Caco-2 (cell line): ENCODE results near the gene ATP6V0C. TPM values are rescaled to one million over a fixed set of nuclear protein-coding genes. Genes with fewer than 3 reads are reported as not detected.
A peak's percentile ranks its signal among the peaks of the same experiment; 100 is the strongest.
"Not testable (repeated sequence)": the region's sequence is repeated elsewhere in the genome, so short reads cannot be mapped to it uniquely, and the experiment has no call there.

Experiments used
- BruUV-seq: library from RNA; stranded (reverse); fragments of 400-500 nt; replicated peaks from 2 replicates; lab custom pipeline; 2021; lab: Mats Ljungman, UMichigan
- CTCF ChIA-PET: fragments of 300-600 bp; sonication (Branson Sonifier 250); formaldehyde crosslinking; loops from one replicate; lab custom pipeline; 2022; ENCODE audit warnings: antibody characterized with exemption; lab: Charles Lee
- POLR2A ChIA-PET: fragments of 300-600 bp; sonication (Branson Sonifier 250); formaldehyde crosslinking; loops from one replicate; lab custom pipeline; 2022; ENCODE audit warnings: antibody characterized with exemption; lab: Charles Lee
- DNase-seq, 2 experiments: peaks; one replicate each; pipeline versions ENCODE4 v3.0.0 to v3.0.0-alpha.2; 2020 to 2022
- H3K27me3 ChIP-seq: replicated peaks from 2 replicates; pipeline ENCODE4 v1.6.0; 2011; ENCODE audit warnings: low read length; ENCODE audit not compliant: control insufficient read depth, insufficient read depth
- H3K36me3 ChIP-seq: 2 replicates; pipeline ENCODE4 v1.5.1; 2011; ENCODE audit warnings: low read length; ENCODE audit not compliant: control insufficient read depth, insufficient read depth
- H3K4me1 ChIP-seq: fragments of 250-450 bp; sonication (Bioruptor Pico); 2 replicates; pipeline ENCODE4 v1.5.1; 2020; ENCODE audit warnings: mild to moderate bottlenecking
- H3K4me3 ChIP-seq: 2 replicates; pipeline ENCODE4 v1.5.1; 2011; ENCODE audit warnings: low read depth, mild to moderate bottlenecking, control low read depth, low read length
- H3K9me3 ChIP-seq: fragments of 250-450 bp; sonication (Bioruptor Pico); 2 replicates; pipeline ENCODE4 v1.5.1; 2020; ENCODE audit warnings: mild to moderate bottlenecking, moderate library complexity
- H3K27ac Mint-ChIP-seq: one replicate; pipeline ENCODE4 v1.8.0; 2022; ENCODE audit warnings: mixed read lengths; ENCODE audit not compliant: unreplicated experiment
- H3K27me3 Mint-ChIP-seq: one replicate; pipeline ENCODE4 v1.8.0; 2022; ENCODE audit warnings: mixed read lengths; ENCODE audit not compliant: insufficient read depth, unreplicated experiment
- H3K36me3 Mint-ChIP-seq: one replicate; pipeline ENCODE4 v1.8.0; 2022; ENCODE audit warnings: mild to moderate bottlenecking, mixed read lengths; ENCODE audit not compliant: insufficient read depth, unreplicated experiment
- H3K4me1 Mint-ChIP-seq: one replicate; pipeline ENCODE4 v1.8.0; 2022; ENCODE audit warnings: low read depth, mixed read lengths; ENCODE audit not compliant: unreplicated experiment
- H3K4me3 Mint-ChIP-seq: one replicate; pipeline ENCODE4 v1.8.0; 2022; ENCODE audit warnings: mild to moderate bottlenecking, moderate library complexity, mixed read lengths; ENCODE audit not compliant: unreplicated experiment
- H3K9me3 Mint-ChIP-seq: one replicate; pipeline ENCODE4 v1.8.0; 2022; ENCODE audit warnings: mixed read lengths; ENCODE audit not compliant: unreplicated experiment
- CTCF ChIP-seq, 2 experiments: fragments of 200-600 bp in 1 of 2; IDR thresholded peaks; 1 replicate in 1 of 2; 2 replicates in 1 of 2; pipeline versions ENCODE4 v1.5.1 to v1.8.0; 2011 to 2022; ENCODE audit warnings: antibody characterized with exemption in 1 of 2, control low read depth in 1 of 2, inconsistent platforms in 1 of 2, low read depth in 1 of 2, low read length in 1 of 2, mild to moderate bottlenecking in 1 of 2, moderate library complexity in 1 of 2; ENCODE audit not compliant: insufficient read depth in 1 of 2, severe bottlenecking in 1 of 2, unreplicated experiment in 1 of 2
- intact Hi-C: fragments of 100-400 bp; cut with micrococcal nuclease; formaldehyde crosslinking; loops from one replicate; pipeline ENCODE4 v1.10.0; 2022; ENCODE audit not compliant: unreplicated experiment
- total RNA-seq: library from RNA; stranded (reverse); gene quantifications from 2 replicates; pipeline ENCODE4 v1.2.3, GENCODE V29; 2022

Gene ATP6V0C
- total RNA-seq, 1 experiment from 2014 or later: 200 TPM

- intact Hi-C loops: no loop called here
- H3K36me3 ChIP-seq: no peaks in the 10 kb centered on the region
- TF ChIP-seq CTCF (IDR thresholded peaks at IDR 0.05; ENCODE audit: insufficient read depth in 1 of 2, low read depth in 1 of 2, low read length in 1 of 2, severe bottlenecking in 1 of 2, unreplicated experiment in 1 of 2): no peak
- Mint-ChIP-seq H3K27ac (peak within 1 kb of the TSS; percentile 74), H3K9me3 (no peaks in the 10 kb centered on the region), H3K4me1 (peaks cover 16% of the 10 kb centered on the region), H3K4me3 (peak within 1 kb of the TSS; percentile 81), H3K27me3 (no peaks in the 10 kb centered on the region), H3K36me3 (peaks cover 26% of the 10 kb centered on the region)
- H3K9me3 ChIP-seq: no peaks in the 10 kb centered on the region
- no TSS peak for BruUV-seq
- ChIA-PET CTCF (interaction anchor here (0.5 to 0.7 kb wide), 2 partner anchors 113 to 311 kb away, joined by 3 to 4 read pairs; no protein-coding TSS in a partner anchor), POLR2A (interaction anchor here (0.6 to 1.1 kb wide), 3 partner anchors 14 to 23 kb away, joined by 5 to 6 read pairs (median 5); partner anchors contain the start of gene AMDHD2)
- H3K27me3 ChIP-seq: no peaks in the 10 kb centered on the region
- DNase-seq: peak; percentile 93 to 95
- peak within 1 kb of the TSS; percentile 78 for H3K4me3 ChIP-seq
- H3K4me1 ChIP-seq: peaks cover 25% of the 10 kb centered on the region
Observed at GRCh38 chr16:2537451-2538379, 24.0 kb downstream of the ATP6V0C start, which contains the start of gene PDPK1. PDPK1 (plus strand) TSS chr16:2538021; CDS start chr16:2538113, 92 bp downstream.

- not testable (repeated sequence) for H3K27ac Mint-ChIP-seq, BruUV-seq
Observed at GRCh38 chr16:2539192-2539844, 25.6 kb downstream of the ATP6V0C start.

GRCh38 chr16:2539845-2540458 lies 26.2 kb downstream of the ATP6V0C start:
- BruUV-seq, H3K4me3 ChIP-seq, H3K27ac Mint-ChIP-seq, intact Hi-C loops, POLR2A ChIA-PET, H3K9me3 ChIP-seq, H3K36me3 ChIP-seq, H3K27me3 Mint-ChIP-seq, CTCF ChIA-PET, H3K27me3 ChIP-seq, H3K9me3 Mint-ChIP-seq: not testable (repeated sequence)
- peak in 1 of 2 experiments; percentile 55 for DNase-seq
- Mint-ChIP-seq H3K36me3 (peaks cover 23% of the 10 kb centered on the region), H3K4me3 (peak overlapping the region; percentile 22), H3K4me1 (peaks cover 16% of the 10 kb centered on the region)
- peak; percentile 36 to 39 for TF ChIP-seq CTCF (IDR thresholded peaks at IDR 0.05; ENCODE audit: insufficient read depth in 1 of 2, low read depth in 1 of 2, low read length in 1 of 2, severe bottlenecking in 1 of 2, unreplicated experiment in 1 of 2)
- peaks cover 25% of the 10 kb centered on the region for H3K4me1 ChIP-seq

More at GRCh38 chr16:2539192-2539844, 25.6 kb downstream of the ATP6V0C start:
- Mint-ChIP-seq H3K4me3 (peak overlapping the region; percentile 76), H3K4me1 (peaks cover 16% of the 10 kb centered on the region), H3K36me3 (peaks cover 22% of the 10 kb centered on the region)
- H3K4me3 ChIP-seq, DNase-seq, H3K9me3 ChIP-seq, intact Hi-C loops, H3K27me3 Mint-ChIP-seq, H3K9me3 Mint-ChIP-seq, CTCF ChIA-PET, POLR2A ChIA-PET, H3K27me3 ChIP-seq, H3K36me3 ChIP-seq: not testable (repeated sequence)
- peaks cover 25% of the 10 kb centered on the region for H3K4me1 ChIP-seq

- Mint-ChIP-seq H3K4me3 (peak overlapping the region; percentile 53), H3K4me1 (peaks cover 16% of the 10 kb centered on the region), H3K36me3 (peaks cover 28% of the 10 kb centered on the region), H3K27ac (peak overlapping the region; percentile 48)
- intact Hi-C loops, H3K27me3 Mint-ChIP-seq, DNase-seq, H3K4me3 ChIP-seq, CTCF ChIA-PET, H3K9me3 Mint-ChIP-seq, H3K36me3 ChIP-seq, BruUV-seq, POLR2A ChIA-PET, H3K27me3 ChIP-seq, H3K9me3 ChIP-seq: not testable (repeated sequence)
- peaks cover 24% of the 10 kb centered on the region for H3K4me1 ChIP-seq
Observed at GRCh38 chr16:2540912-2541311, 27.2 kb downstream of the ATP6V0C start.

GRCh38 chr16:2541409-2541808 lies 27.7 kb downstream of the ATP6V0C start:
- BruUV-seq, H3K27me3 ChIP-seq, H3K9me3 Mint-ChIP-seq, POLR2A ChIA-PET, intact Hi-C loops, H3K9me3 ChIP-seq, H3K4me3 ChIP-seq, H3K27me3 Mint-ChIP-seq, CTCF ChIA-PET, H3K36me3 ChIP-seq: not testable (repeated sequence)
- Mint-ChIP-seq H3K4me1 (peaks cover 16% of the 10 kb centered on the region), H3K27ac (peak overlapping the region; percentile 48), H3K36me3 (peaks cover 26% of the 10 kb centered on the region), H3K4me3 (peak overlapping the region; percentile 53)
- H3K4me1 ChIP-seq: peaks cover 19% of the 10 kb centered on the region
- DNase-seq: peak in 1 of 2 experiments; percentile 53
